ENCODE results near the gene GPR155. TPM values are rescaled to one million over a fixed set of nuclear protein-coding genes. Genes with fewer than 3 reads are reported as not detected.
"Not testable (repeated sequence)": the region's sequence is repeated elsewhere in the genome, so short reads cannot be mapped to it uniquely, and the experiment has no call there.

GPR155 gene
- total RNA-seq, 6 experiments from 2014 or later = 3.2 to 8.3 (median 4.4) TPM

- Mint-ChIP-seq H3K4me1 (ENCODE audit: low read depth) (peaks cover 32% of the 10 kb centered on the region), H3K36me3 (ENCODE audit: low read depth) (peaks cover 15% of the 10 kb centered on the region), H3K9me3 (no peaks in the 10 kb centered on the region), H3K4me3 (no peak overlapping the region), H3K27ac (no peak overlapping the region; the same call in 1 of the 2 replicates), H3K27me3 (ENCODE audit: insufficient read depth) (no peaks in the 10 kb centered on the region; the same call in none of the 2 replicates)
- no peak for TF ChIP-seq CTCF (IDR thresholded peaks at IDR 0.05)
- no peak for DNase-seq
Measured at GRCh38 chr2:174392706-174393105, 94.1 kb downstream of the GPR155 start.

- H3K4me3 Mint-ChIP-seq; H3K27ac Mint-ChIP-seq; H3K27me3 Mint-ChIP-seq (ENCODE audit: insufficient read depth); H3K9me3 Mint-ChIP-seq; DNase-seq: not testable (repeated sequence)
- H3K4me1 Mint-ChIP-seq (ENCODE audit: low read depth) = peaks cover 23% of the 10 kb centered on the region
- peaks cover 22% of the 10 kb centered on the region for H3K36me3 Mint-ChIP-seq (ENCODE audit: low read depth)
Measured at GRCh38 chr2:174390303-174390702, 96.5 kb downstream of the GPR155 start.

GRCh38 chr2:174389542-174389941 lies 97.3 kb downstream of the GPR155 start:
- Mint-ChIP-seq H3K27ac (no peak overlapping the region), H3K9me3 (no peaks in the 10 kb centered on the region), H3K4me1 (ENCODE audit: low read depth) (peaks cover 21% of the 10 kb centered on the region), H3K36me3 (ENCODE audit: low read depth) (peaks cover 21% of the 10 kb centered on the region), H3K27me3 (ENCODE audit: insufficient read depth) (no peaks in the 10 kb centered on the region; the same call in 1 of the 2 replicates), H3K4me3 (no peak overlapping the region)
- TF ChIP-seq CTCF (IDR thresholded peaks at IDR 0.05) = no peak
- no peak for DNase-seq

- not testable (repeated sequence) for H3K9me3 Mint-ChIP-seq; H3K27ac Mint-ChIP-seq; H3K4me3 Mint-ChIP-seq; H3K27me3 Mint-ChIP-seq (ENCODE audit: insufficient read depth); DNase-seq
- peaks cover 13% of the 10 kb centered on the region for H3K4me1 Mint-ChIP-seq (ENCODE audit: low read depth)
- peaks cover 21% of the 10 kb centered on the region for H3K36me3 Mint-ChIP-seq (ENCODE audit: low read depth)
Measured at GRCh38 chr2:174388706-174389105, 98.1 kb downstream of the GPR155 start.

- H3K4me3 Mint-ChIP-seq = no peak overlapping the region
- TF ChIP-seq CTCF (IDR thresholded peaks at IDR 0.05) = no peak
- DNase-seq = no peak
- H3K36me3 Mint-ChIP-seq (ENCODE audit: low read depth) = peaks cover 16% of the 10 kb centered on the region
- no peak overlapping the region for H3K27ac Mint-ChIP-seq
- no peaks in the 10 kb centered on the region; the same call in 1 of the 2 replicates for H3K27me3 Mint-ChIP-seq (ENCODE audit: insufficient read depth)
- no peaks in the 10 kb centered on the region for H3K4me1 Mint-ChIP-seq (ENCODE audit: low read depth)
- no peaks in the 10 kb centered on the region for H3K9me3 Mint-ChIP-seq
Measured at GRCh38 chr2:174385201-174385600, 101.6 kb downstream of the GPR155 start.

- Mint-ChIP-seq H3K27me3 (ENCODE audit: insufficient read depth) (no peaks in the 10 kb centered on the region), H3K9me3 (no peaks in the 10 kb centered on the region), H3K4me3 (no peak overlapping the region), H3K4me1 (ENCODE audit: low read depth) (no peaks in the 10 kb centered on the region), H3K27ac (no peak overlapping the region), H3K36me3 (ENCODE audit: low read depth) (peaks cover 18% of the 10 kb centered on the region)
- DNase-seq = no peak
- no peak for TF ChIP-seq CTCF (IDR thresholded peaks at IDR 0.05)
Measured at GRCh38 chr2:174383796-174384195, 103.0 kb downstream of the GPR155 start.

Other genes starting within 250 kb of the GPR155 start
- 100 to 1,000 TPM; 105 to 123 (median 106) TPM for gene OLA1, start 238.5 kb downstream of the GPR155 start, total RNA-seq (2021; fragmentation: NEBNext Ultra II Directional; extraction: Animal tissue kit (Norgen Biotek cat#: 25700))
- gene SP9, start 152.1 kb downstream of the GPR155 start, total RNA-seq (2021; fragmentation: NEBNext Ultra II Directional; extraction: Animal tissue kit (Norgen Biotek cat#: 25700)) = not detected
- gene SCRN3, start 91.3 kb downstream of the GPR155 start, total RNA-seq (2021; fragmentation: NEBNext Ultra II Directional; extraction: Animal tissue kit (Norgen Biotek cat#: 25700)) = 10 to 100 TPM; 23.8 to 30.6 (median 27.1) TPM
- 10 to 100 TPM; 33.0 to 41.7 (median 38.5) TPM for gene WIPF1, start 110.8 kb upstream of the GPR155 start, total RNA-seq (2021; fragmentation: NEBNext Ultra II Directional; extraction: Animal tissue kit (Norgen Biotek cat#: 25700))